ENCODE data around the gene SMYD1.

The SMYD1 gene

DNA sequence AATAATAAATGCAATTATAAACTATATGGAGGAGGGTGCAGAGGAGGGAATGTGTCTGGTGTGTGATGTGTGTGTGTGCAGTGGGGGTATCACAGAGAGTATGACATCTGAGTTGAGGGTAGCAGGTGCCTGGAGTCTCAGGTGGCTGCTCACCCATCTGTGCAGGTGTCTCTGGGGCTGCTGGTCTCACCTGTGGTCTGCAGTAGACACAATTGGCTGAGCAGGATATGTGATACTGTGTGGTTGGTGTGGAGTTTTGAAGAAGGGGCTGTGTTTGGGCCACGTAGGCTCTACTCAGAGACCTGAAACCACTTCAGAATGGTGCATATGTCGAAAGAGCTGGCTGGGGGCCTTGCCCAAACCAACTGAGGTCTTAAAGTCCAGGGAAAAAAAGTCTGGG, 43.2 kb downstream of the SMYD1 start:
- DNase-seq (ENCODE audit: extremely low spot score), result no peak
- ChIA-PET POLR2A (no interaction called here), CTCF (no interaction called here)
- no peak for TF ChIP-seq L3MBTL2 (conservative IDR thresholded peaks at IDR 0.05)
- TF ChIP-seq HDGF (IDR thresholded peaks at IDR 0.05; ENCODE audit: borderline replicate concordance), result no peak
- TF ChIP-seq SUZ12 (IDR thresholded peaks at IDR 0.05), result no peak
- TF ChIP-seq FOXK2 (IDR thresholded peaks at IDR 0.05), result no peak
- TF ChIP-seq, protein P1, sequence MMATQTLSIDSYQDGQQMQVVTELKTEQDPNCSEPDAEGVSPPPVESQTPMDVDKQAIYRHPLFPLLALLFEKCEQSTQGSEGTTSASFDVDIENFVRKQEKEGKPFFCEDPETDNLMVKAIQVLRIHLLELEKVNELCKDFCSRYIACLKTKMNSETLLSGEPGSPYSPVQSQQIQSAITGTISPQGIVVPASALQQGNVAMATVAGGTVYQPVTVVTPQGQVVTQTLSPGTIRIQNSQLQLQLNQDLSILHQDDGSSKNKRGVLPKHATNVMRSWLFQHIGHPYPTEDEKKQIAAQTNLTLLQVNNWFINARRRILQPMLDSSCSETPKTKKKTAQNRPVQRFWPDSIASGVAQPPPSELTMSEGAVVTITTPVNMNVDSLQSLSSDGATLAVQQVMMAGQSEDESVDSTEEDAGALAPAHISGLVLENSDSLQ (IDR thresholded peaks at IDR 0.05), result no peak
- TF ChIP-seq ZNF384 (IDR thresholded peaks at IDR 0.05), result no peak
- TF ChIP-seq ARNT (IDR thresholded peaks at IDR 0.05), result no peak
- TF ChIP-seq NFRKB (IDR thresholded peaks at IDR 0.05), result no peak
- no peak for TF ChIP-seq TARDBP (IDR thresholded peaks at IDR 0.05)
- TF ChIP-seq FOXM1 (IDR thresholded peaks at IDR 0.05; ENCODE audit: borderline replicate concordance), result no peak

DNA sequence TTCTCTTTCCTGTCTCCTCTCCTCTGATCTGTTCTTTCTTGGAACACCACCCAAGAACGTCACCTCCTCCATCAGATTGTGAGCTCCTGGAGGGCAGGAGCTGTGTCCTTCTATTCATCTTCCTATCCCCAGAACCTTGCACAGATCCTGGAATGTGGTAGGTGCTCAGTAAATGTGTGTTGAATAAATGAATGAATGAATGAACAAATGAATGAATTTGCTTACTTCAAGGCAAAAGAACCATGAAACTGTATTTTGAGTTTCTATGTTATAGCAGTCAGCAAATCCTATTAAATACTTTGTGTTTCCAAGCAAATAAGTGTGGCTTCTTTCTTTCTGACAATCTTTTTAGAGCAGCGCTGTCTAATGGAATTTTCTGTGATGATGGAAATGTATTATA, 45.4 kb downstream of the SMYD1 start:
- ChIA-PET POLR2A (no interaction called here), CTCF (interaction anchor here (0.6 kb wide), 1 partner anchor 79 kb away, joined by 3 read pairs; no protein-coding TSS in a partner anchor)
- no peak for DNase-seq (ENCODE audit: extremely low spot score)
- no peak for TF ChIP-seq LEF1 (IDR thresholded peaks at IDR 0.05; ENCODE audit: borderline replicate concordance)
- TF ChIP-seq ZNF384 (IDR thresholded peaks at IDR 0.05), result no peak

DNA sequence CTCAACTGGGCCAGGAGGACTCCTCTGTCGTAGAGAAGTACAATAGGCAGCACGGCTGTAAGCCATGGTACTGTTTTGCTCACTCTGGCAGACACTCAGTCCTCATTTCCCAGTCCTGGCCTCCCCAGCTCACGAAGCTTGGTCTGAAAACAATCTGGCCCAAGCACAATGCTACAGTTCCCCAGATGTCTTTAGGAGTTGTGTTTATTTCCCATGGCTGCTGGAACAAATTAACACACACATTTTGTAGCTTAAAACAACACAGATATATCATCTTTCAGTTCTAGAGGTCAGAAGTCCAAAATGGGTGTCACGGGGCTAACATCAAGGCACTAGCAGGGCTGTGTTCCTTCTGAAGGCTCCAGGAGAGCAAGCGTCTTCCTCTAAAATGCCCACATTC, 47.3 kb downstream of the SMYD1 start:
- CTCF ChIA-PET, result no interaction called here
- POLR2A ChIA-PET, result interaction anchor here (1.1 kb wide), 1 partner anchor 18 kb away, joined by 3 read pairs; no protein-coding TSS in a partner anchor
- DNase-seq (ENCODE audit: extremely low spot score), result no peak
- no peak for TF ChIP-seq SP1 (IDR thresholded peaks at IDR 0.05)
- no peak for TF ChIP-seq L3MBTL2 (conservative IDR thresholded peaks at IDR 0.05)
- no peak for TF ChIP-seq BHLHE40 (IDR thresholded peaks at IDR 0.05; ENCODE audit: borderline replicate concordance)
- TF ChIP-seq FOXM1 (IDR thresholded peaks at IDR 0.05; ENCODE audit: borderline replicate concordance), result no peak
- no peak for TF ChIP-seq ZNF384 (IDR thresholded peaks at IDR 0.05)
- TF ChIP-seq NFRKB (IDR thresholded peaks at IDR 0.05), result no peak
- no peak for TF ChIP-seq CTBP1 (IDR thresholded peaks at IDR 0.05; ENCODE audit: borderline replicate concordance)
- TF ChIP-seq, protein P1 (IDR thresholded peaks at IDR 0.05), result no peak
- no peak for TF ChIP-seq ELF4 (IDR thresholded peaks at IDR 0.05)
- no peak for TF ChIP-seq ARNT (IDR thresholded peaks at IDR 0.05)
- TF ChIP-seq TARDBP (IDR thresholded peaks at IDR 0.05), result no peak
- no peak for TF ChIP-seq FOXK2 (IDR thresholded peaks at IDR 0.05)
- no peak for TF ChIP-seq FOXA1 (IDR thresholded peaks at IDR 0.05)
- no peak for TF ChIP-seq SUZ12 (IDR thresholded peaks at IDR 0.05)
- TF ChIP-seq LEF1 (IDR thresholded peaks at IDR 0.05; ENCODE audit: borderline replicate concordance), result no peak
- TF ChIP-seq HDGF (IDR thresholded peaks at IDR 0.05; ENCODE audit: borderline replicate concordance), result no peak

DNA sequence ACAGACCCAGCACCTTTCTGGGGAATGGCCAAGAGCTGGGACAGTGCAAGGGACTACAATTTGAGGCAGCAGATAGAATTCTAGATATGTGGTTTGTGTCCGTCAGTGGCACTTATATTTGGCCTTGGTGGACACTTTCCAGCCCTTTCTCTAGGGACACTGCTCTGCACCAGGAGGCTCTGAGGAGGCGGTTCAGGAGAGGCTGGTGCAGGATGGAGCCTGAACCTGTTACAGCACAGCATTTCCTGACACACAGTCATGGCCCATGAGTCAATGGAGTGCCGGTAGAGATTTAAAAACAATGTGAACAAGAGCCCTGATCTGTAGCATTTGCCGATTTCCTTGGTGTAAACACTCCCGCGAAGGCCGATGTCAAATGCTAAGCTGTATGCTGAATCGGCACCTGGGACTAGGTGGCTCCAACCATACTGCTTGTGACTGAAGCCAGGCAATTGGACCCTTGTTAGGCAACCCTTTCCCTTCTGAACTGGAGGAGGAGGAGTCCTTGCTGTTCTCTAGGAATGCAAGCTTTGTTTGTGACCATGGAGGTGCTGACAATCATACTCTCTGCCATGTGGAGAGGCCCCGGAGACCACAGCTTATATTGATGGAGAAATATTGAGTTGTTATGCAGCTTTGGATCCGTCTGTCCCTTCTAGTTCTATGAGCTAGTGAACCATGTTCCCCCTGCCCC, 48.3 kb downstream of the SMYD1 start:
- TF ChIP-seq ARNT (IDR thresholded peaks at IDR 0.05) (no peak), SP1 (IDR thresholded peaks at IDR 0.05) (no peak), NFRKB (IDR thresholded peaks at IDR 0.05) (no peak), ELF4 (IDR thresholded peaks at IDR 0.05) (no peak), FOXK2 (IDR thresholded peaks at IDR 0.05) (no peak), LEF1 (IDR thresholded peaks at IDR 0.05; ENCODE audit: borderline replicate concordance) (no peak), L3MBTL2 (conservative IDR thresholded peaks at IDR 0.05) (no peak), CTBP1 (IDR thresholded peaks at IDR 0.05; ENCODE audit: borderline replicate concordance) (no peak), TARDBP (IDR thresholded peaks at IDR 0.05) (no peak), ZNF384 (IDR thresholded peaks at IDR 0.05) (no peak), SUZ12 (IDR thresholded peaks at IDR 0.05) (no peak), FOXA1 (IDR thresholded peaks at IDR 0.05) (no peak), BHLHE40 (IDR thresholded peaks at IDR 0.05; ENCODE audit: borderline replicate concordance) (no peak), HDGF (IDR thresholded peaks at IDR 0.05; ENCODE audit: borderline replicate concordance) (no peak), FOXM1 (IDR thresholded peaks at IDR 0.05; ENCODE audit: borderline replicate concordance) (no peak)
- TF ChIP-seq, protein P1 (IDR thresholded peaks at IDR 0.05), result no peak
- CTCF ChIA-PET, result no interaction called here
- no peak for DNase-seq (ENCODE audit: extremely low spot score)
- POLR2A ChIA-PET, result no interaction called here

DNA sequence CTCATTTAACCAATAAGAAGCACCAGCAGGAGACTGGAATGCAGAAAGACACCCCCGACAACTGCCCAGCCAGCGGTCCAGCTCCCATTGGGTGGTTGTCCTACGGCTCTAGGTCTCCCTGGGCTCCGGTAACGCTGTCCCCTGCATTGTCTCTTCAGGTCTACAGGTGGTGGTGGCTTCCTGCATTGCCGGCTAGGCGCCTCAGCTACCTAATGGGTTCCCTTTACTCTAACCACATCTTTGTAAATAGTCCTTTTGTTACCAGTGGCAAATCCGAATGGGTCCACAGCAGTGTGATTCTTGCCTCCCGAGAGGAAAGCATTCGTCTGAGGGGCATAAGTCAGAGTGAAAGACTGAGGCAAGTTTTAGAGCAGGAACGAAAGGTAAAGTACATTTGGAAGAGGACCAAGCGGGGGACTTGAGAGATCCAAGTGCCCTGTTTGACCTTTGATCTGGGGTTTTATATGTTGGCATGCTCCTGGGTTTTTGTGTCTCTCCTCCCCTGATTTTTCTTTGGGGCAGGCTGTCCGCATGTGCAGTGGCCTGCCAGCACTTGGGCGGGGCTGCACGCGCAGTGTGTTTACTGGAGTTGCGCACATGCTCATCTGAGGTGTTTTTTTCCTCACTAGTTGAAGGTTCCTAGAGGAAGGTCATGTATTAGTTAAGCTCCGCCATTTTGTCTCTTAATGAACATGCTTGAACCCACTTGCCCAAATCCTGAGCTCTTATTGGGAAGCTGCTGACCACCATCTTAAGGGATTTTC, 49.2 kb downstream of the SMYD1 start:
- no peak for DNase-seq (ENCODE audit: extremely low spot score)
- POLR2A ChIA-PET, result no interaction called here
- CTCF ChIA-PET, result no interaction called here
- no peak for TF ChIP-seq BHLHE40 (IDR thresholded peaks at IDR 0.05; ENCODE audit: borderline replicate concordance)
- TF ChIP-seq FOXM1 (IDR thresholded peaks at IDR 0.05; ENCODE audit: borderline replicate concordance), result no peak
- no peak for TF ChIP-seq L3MBTL2 (conservative IDR thresholded peaks at IDR 0.05)
- TF ChIP-seq FOXK2 (IDR thresholded peaks at IDR 0.05), result no peak
- TF ChIP-seq, protein P1 (IDR thresholded peaks at IDR 0.05), result no peak
- no peak for TF ChIP-seq NFRKB (IDR thresholded peaks at IDR 0.05)
- TF ChIP-seq TARDBP (IDR thresholded peaks at IDR 0.05), result no peak
- no peak for TF ChIP-seq ARNT (IDR thresholded peaks at IDR 0.05)
- TF ChIP-seq HDGF (IDR thresholded peaks at IDR 0.05; ENCODE audit: borderline replicate concordance), result no peak
- TF ChIP-seq ELF4 (IDR thresholded peaks at IDR 0.05), result no peak
- no peak for TF ChIP-seq CTBP1 (IDR thresholded peaks at IDR 0.05; ENCODE audit: borderline replicate concordance)
- no peak for TF ChIP-seq SUZ12 (IDR thresholded peaks at IDR 0.05)
- TF ChIP-seq ZNF384 (IDR thresholded peaks at IDR 0.05), result no peak
- no peak for TF ChIP-seq LEF1 (IDR thresholded peaks at IDR 0.05; ENCODE audit: borderline replicate concordance)
- no peak for TF ChIP-seq FOXA1 (IDR thresholded peaks at IDR 0.05)
- no peak for TF ChIP-seq SP1 (IDR thresholded peaks at IDR 0.05)
